Loucy (cell line): ENCODE measurements around the gene SMC4.

Experiments used
- CTCF ChIP-seq: fragments of 200-600 bp; sonication (generic); conservative IDR thresholded peaks from 2 replicates; pipeline ENCODE4 v1.5.1; 2014; ENCODE audit warnings: mild to moderate bottlenecking, antibody characterized with exemption, low read length
- EZH2phosphoT487 ChIP-seq: fragments of 200-600 bp; IDR thresholded peaks from 2 replicates; pipeline ENCODE4 v1.6.1; 2018; ENCODE audit warnings: antibody characterized with exemption, mild to moderate bottlenecking, moderate library complexity, borderline replicate concordance

- TF ChIP-seq CTCF (no peak), EZH2phosphoT487 (no peak)
Measured at GRCh38 chr3:160464971-160465370, 65.5 kb downstream of the SMC4 start.
